ENCODE results near the gene DDX54. TPM values are rescaled to one million over a fixed set of nuclear protein-coding genes. Genes with fewer than 3 reads are reported as not detected.

Gene DDX54
- total RNA-seq, 1 experiment from 2014 or later: 151 TPM

DNA sequence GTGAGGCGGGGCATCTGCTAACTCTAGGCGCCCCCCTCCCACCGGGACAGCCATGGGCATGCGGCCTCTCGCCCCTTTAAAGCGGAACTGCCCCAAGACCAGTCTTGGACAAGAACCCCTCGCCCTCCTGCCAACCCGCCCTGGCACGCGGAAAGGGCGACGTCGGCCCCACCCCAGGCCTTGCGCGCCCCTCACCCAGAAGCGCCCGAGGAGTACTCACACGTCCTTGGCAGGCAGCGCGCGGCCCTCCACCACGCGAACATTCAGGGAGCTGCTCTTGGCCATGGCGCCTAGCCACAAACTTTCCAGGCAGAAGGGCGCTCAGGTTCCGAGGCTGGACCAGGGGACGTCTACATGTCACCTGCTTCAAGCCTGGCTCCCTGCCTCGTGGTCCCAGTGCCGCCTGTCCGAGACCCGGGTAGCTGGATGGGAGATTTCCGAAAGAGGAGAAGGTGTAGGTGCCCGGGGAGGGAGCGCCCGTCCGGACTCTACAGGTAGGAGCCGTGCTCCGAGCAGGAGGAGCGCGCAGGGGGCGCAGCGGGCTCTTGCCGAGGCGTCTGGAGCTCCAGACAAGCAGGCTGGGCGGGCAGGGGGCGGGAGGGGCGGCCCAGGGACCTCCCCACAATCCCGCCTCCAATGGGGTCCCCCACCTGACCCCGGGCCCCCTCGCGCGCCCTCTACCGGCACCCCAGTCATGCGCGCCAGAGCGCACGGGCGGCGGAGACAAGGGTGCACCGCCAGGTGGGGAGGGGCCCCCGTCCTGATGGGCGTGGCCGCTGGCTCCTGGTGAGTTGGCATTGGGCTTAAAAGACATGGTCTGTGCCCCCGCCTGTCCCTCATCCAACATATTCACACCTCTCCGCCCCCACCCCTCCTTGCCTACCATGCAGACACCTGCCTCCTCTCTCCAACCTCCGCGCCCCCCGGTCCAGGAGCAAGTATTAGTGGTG is 49.8 kb downstream of the DDX54 start, which contains the start of gene RASAL1:
TSS of gene RASAL1 (minus strand) at position 584 of the 950 bp plus-strand sequence. CDS start at position 285, 299 bp downstream.
- peak; percentile 94 for DNase-seq (ENCODE audit: low spot score)
- CTCF ChIA-PET: interaction anchor here (0.5 to 8.4 kb wide), 53 partner anchors 9 to 987 kb away, joined by 3 to 181 read pairs (median 4); partner anchors contain the start of genes CFAP73, DDX54, RITA1 and SDSL
- ATAC-seq: peak; percentile 89
- Mint-ChIP-seq H3K27me3 (ENCODE audit: low read depth) (peaks cover 26% of the 10 kb centered on the region), H3K9me3 (no peaks in the 10 kb centered on the region), H3K27ac (0 out of 2 replicates have a peak within 1 kb of the TSS, but pooled peaks have one; percentile 20), H3K36me3 (no peaks in the 10 kb centered on the region), H3K4me1 (peaks cover 18% of the 10 kb centered on the region), H3K4me3 (peak within 1 kb of the TSS; percentile 74)
- POLR2A ChIA-PET: interaction anchor here (0.6 to 1.1 kb wide), 3 partner anchors 15 to 30 kb away, joined by 3 to 4 read pairs (median 3); partner anchors contain the start of gene CFAP73
- TF ChIP-seq OVOL2 (CRISPR knock-in tag; IDR thresholded peaks at IDR 0.05; ENCODE audit: borderline replicate concordance) (no peak), CBFB (CRISPR knock-in tag; IDR thresholded peaks at IDR 0.05; ENCODE audit: low read depth) (peak; percentile 30; the same call in 1 of the 2 replicates), SP1 (CRISPR knock-in tag; conservative IDR thresholded peaks at IDR 0.05) (peak; percentile 85), EMX1 (CRISPR knock-in tag; IDR thresholded peaks at IDR 0.05) (no peak), FOXJ3 (CRISPR knock-in tag; IDR thresholded peaks at IDR 0.05; ENCODE audit: borderline replicate concordance) (no peak), FOXP1 (CRISPR knock-in tag; IDR thresholded peaks at IDR 0.05; ENCODE audit: borderline replicate concordance) (peak; percentile 16; the same call in 1 of the 2 replicates), ESRRA (CRISPR knock-in tag; IDR thresholded peaks at IDR 0.05; ENCODE audit: borderline replicate concordance) (no peak), ZNF263 (CRISPR knock-in tag; IDR thresholded peaks at IDR 0.05; ENCODE audit: low read depth) (peak; percentile 36; the same call in 1 of the 2 replicates), ZNF423 (CRISPR knock-in tag; IDR thresholded peaks at IDR 0.05) (peak; percentile 34; the same call in 1 of the 2 replicates), ZNF138 (CRISPR knock-in tag; conservative IDR thresholded peaks at IDR 0.05) (no peak)
- TF ChIP-seq, protein P1, sequence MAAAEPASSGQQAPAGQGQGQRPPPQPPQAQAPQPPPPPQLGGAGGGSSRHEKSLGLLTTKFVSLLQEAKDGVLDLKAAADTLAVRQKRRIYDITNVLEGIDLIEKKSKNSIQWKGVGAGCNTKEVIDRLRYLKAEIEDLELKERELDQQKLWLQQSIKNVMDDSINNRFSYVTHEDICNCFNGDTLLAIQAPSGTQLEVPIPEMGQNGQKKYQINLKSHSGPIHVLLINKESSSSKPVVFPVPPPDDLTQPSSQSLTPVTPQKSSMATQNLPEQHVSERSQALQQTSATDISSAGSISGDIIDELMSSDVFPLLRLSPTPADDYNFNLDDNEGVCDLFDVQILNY (CRISPR knock-in tag; IDR thresholded peaks at IDR 0.05): peak; percentile 31; the same call in 1 of the 2 replicates
- TF ChIP-seq, protein P2, sequence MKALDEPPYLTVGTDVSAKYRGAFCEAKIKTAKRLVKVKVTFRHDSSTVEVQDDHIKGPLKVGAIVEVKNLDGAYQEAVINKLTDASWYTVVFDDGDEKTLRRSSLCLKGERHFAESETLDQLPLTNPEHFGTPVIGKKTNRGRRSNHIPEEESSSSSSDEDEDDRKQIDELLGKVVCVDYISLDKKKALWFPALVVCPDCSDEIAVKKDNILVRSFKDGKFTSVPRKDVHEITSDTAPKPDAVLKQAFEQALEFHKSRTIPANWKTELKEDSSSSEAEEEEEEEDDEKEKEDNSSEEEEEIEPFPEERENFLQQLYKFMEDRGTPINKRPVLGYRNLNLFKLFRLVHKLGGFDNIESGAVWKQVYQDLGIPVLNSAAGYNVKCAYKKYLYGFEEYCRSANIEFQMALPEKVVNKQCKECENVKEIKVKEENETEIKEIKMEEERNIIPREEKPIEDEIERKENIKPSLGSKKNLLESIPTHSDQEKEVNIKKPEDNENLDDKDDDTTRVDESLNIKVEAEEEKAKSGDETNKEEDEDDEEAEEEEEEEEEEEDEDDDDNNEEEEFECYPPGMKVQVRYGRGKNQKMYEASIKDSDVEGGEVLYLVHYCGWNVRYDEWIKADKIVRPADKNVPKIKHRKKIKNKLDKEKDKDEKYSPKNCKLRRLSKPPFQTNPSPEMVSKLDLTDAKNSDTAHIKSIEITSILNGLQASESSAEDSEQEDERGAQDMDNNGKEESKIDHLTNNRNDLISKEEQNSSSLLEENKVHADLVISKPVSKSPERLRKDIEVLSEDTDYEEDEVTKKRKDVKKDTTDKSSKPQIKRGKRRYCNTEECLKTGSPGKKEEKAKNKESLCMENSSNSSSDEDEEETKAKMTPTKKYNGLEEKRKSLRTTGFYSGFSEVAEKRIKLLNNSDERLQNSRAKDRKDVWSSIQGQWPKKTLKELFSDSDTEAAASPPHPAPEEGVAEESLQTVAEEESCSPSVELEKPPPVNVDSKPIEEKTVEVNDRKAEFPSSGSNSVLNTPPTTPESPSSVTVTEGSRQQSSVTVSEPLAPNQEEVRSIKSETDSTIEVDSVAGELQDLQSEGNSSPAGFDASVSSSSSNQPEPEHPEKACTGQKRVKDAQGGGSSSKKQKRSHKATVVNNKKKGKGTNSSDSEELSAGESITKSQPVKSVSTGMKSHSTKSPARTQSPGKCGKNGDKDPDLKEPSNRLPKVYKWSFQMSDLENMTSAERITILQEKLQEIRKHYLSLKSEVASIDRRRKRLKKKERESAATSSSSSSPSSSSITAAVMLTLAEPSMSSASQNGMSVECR (CRISPR knock-in tag; IDR thresholded peaks at IDR 0.05; ENCODE audit: borderline replicate concordance): peak; percentile 79; the same call in 1 of the 2 replicates
- TF ChIP-seq, protein P3, sequence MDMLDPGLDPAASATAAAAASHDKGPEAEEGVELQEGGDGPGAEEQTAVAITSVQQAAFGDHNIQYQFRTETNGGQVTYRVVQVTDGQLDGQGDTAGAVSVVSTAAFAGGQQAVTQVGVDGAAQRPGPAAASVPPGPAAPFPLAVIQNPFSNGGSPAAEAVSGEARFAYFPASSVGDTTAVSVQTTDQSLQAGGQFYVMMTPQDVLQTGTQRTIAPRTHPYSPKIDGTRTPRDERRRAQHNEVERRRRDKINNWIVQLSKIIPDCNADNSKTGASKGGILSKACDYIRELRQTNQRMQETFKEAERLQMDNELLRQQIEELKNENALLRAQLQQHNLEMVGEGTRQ (CRISPR knock-in tag; IDR thresholded peaks at IDR 0.05): peak; percentile 71
- TF ChIP-seq, protein P4, sequence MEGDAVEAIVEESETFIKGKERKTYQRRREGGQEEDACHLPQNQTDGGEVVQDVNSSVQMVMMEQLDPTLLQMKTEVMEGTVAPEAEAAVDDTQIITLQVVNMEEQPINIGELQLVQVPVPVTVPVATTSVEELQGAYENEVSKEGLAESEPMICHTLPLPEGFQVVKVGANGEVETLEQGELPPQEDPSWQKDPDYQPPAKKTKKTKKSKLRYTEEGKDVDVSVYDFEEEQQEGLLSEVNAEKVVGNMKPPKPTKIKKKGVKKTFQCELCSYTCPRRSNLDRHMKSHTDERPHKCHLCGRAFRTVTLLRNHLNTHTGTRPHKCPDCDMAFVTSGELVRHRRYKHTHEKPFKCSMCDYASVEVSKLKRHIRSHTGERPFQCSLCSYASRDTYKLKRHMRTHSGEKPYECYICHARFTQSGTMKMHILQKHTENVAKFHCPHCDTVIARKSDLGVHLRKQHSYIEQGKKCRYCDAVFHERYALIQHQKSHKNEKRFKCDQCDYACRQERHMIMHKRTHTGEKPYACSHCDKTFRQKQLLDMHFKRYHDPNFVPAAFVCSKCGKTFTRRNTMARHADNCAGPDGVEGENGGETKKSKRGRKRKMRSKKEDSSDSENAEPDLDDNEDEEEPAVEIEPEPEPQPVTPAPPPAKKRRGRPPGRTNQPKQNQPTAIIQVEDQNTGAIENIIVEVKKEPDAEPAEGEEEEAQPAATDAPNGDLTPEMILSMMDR (IDR thresholded peaks at IDR 0.05): peak; percentile 81
- TF ChIP-seq, protein P5, sequence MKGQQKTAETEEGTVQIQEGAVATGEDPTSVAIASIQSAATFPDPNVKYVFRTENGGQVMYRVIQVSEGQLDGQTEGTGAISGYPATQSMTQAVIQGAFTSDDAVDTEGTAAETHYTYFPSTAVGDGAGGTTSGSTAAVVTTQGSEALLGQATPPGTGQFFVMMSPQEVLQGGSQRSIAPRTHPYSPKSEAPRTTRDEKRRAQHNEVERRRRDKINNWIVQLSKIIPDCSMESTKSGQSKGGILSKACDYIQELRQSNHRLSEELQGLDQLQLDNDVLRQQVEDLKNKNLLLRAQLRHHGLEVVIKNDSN (CRISPR knock-in tag; IDR thresholded peaks at IDR 0.05): peak; percentile 71; the same call in 1 of the 2 replicates
- TF ChIP-seq, protein P6, sequence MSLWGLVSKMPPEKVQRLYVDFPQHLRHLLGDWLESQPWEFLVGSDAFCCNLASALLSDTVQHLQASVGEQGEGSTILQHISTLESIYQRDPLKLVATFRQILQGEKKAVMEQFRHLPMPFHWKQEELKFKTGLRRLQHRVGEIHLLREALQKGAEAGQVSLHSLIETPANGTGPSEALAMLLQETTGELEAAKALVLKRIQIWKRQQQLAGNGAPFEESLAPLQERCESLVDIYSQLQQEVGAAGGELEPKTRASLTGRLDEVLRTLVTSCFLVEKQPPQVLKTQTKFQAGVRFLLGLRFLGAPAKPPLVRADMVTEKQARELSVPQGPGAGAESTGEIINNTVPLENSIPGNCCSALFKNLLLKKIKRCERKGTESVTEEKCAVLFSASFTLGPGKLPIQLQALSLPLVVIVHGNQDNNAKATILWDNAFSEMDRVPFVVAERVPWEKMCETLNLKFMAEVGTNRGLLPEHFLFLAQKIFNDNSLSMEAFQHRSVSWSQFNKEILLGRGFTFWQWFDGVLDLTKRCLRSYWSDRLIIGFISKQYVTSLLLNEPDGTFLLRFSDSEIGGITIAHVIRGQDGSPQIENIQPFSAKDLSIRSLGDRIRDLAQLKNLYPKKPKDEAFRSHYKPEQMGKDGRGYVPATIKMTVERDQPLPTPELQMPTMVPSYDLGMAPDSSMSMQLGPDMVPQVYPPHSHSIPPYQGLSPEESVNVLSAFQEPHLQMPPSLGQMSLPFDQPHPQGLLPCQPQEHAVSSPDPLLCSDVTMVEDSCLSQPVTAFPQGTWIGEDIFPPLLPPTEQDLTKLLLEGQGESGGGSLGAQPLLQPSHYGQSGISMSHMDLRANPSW (CRISPR knock-in tag; conservative IDR thresholded peaks at IDR 0.05; ENCODE audit: low read depth): no peak
- TF ChIP-seq, protein P7, sequence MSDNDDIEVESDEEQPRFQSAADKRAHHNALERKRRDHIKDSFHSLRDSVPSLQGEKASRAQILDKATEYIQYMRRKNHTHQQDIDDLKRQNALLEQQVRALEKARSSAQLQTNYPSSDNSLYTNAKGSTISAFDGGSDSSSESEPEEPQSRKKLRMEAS (CRISPR knock-in tag; IDR thresholded peaks at IDR 0.05): peak; percentile 75
- TF ChIP-seq, protein P8, sequence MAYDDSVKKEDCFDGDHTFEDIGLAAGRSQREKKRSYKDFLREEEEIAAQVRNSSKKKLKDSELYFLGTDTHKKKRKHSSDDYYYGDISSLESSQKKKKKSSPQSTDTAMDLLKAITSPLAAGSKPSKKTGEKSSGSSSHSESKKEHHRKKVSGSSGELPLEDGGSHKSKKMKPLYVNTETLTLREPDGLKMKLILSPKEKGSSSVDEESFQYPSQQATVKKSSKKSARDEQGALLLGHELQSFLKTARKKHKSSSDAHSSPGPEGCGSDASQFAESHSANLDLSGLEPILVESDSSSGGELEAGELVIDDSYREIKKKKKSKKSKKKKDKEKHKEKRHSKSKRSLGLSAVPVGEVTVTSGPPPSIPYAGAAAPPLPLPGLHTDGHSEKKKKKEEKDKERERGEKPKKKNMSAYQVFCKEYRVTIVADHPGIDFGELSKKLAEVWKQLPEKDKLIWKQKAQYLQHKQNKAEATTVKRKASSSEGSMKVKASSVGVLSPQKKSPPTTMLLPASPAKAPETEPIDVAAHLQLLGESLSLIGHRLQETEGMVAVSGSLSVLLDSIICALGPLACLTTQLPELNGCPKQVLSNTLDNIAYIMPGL (CRISPR knock-in tag; IDR thresholded peaks at IDR 0.05): peak; percentile 43; the same call in 1 of the 2 replicates
- TF ChIP-seq, protein P9, sequence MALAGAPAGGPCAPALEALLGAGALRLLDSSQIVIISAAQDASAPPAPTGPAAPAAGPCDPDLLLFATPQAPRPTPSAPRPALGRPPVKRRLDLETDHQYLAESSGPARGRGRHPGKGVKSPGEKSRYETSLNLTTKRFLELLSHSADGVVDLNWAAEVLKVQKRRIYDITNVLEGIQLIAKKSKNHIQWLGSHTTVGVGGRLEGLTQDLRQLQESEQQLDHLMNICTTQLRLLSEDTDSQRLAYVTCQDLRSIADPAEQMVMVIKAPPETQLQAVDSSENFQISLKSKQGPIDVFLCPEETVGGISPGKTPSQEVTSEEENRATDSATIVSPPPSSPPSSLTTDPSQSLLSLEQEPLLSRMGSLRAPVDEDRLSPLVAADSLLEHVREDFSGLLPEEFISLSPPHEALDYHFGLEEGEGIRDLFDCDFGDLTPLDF (CRISPR knock-in tag; IDR thresholded peaks at IDR 0.05): no peak

Data from WTC11 (cell line).